Activated naive CD8-positive, alpha-beta T cell treated with anti-CD3 and anti-CD28 coated beads, Interleukin-2, amount 50 U/mL, for 16 hours (primary cell): Measurements from ENCODE around the gene ZNF827.
"Not testable (repeated sequence)": the region's sequence is repeated elsewhere in the genome, so short reads cannot be mapped to it uniquely, and the experiment has no call there.

Source experiments
- DNase-seq: peaks from one replicate; pipeline ENCODE4 v3.0.0-alpha.2; 2020; ENCODE audit warnings: low read depth, low spot score

The ZNF827 gene

GRCh38 chr4:145863191-145863590, 75.4 kb downstream of the ZNF827 start:
- DNase-seq: no peak

- DNase-seq: no peak
These were observed 77.0 kb downstream of the ZNF827 start for GRCh38 chr4:145861336-145862318.

GRCh38 chr4:145860897-145861296, 77.7 kb downstream of the ZNF827 start:
- DNase-seq: no peak

GRCh38 chr4:145860446-145860845, 78.2 kb downstream of the ZNF827 start:
- no peak for DNase-seq

GRCh38 chr4:145859926-145860325, 78.7 kb downstream of the ZNF827 start:
- DNase-seq: no peak

GRCh38 chr4:145859426-145859825, 79.2 kb downstream of the ZNF827 start:
- no peak for DNase-seq

- DNase-seq: no peak
These were observed 86.3 kb downstream of the ZNF827 start for GRCh38 chr4:145852256-145852839.

GRCh38 chr4:145851511-145852201, 87.0 kb downstream of the ZNF827 start:
- no peak for DNase-seq

GRCh38 chr4:145847764-145848163, 90.9 kb downstream of the ZNF827 start:
- DNase-seq: no peak

- DNase-seq: no peak
These were observed 93.5 kb downstream of the ZNF827 start for GRCh38 chr4:145845118-145845517.

- DNase-seq: no peak
These were observed 95.0 kb downstream of the ZNF827 start for GRCh38 chr4:145843639-145844038.

GRCh38 chr4:145843148-145843547, 95.5 kb downstream of the ZNF827 start:
- no peak for DNase-seq

GRCh38 chr4:145842224-145842887, 96.3 kb downstream of the ZNF827 start:
- no peak for DNase-seq

GRCh38 chr4:145840801-145841200, 97.8 kb downstream of the ZNF827 start:
- DNase-seq: no peak

- DNase-seq: no peak
These were observed 98.4 kb downstream of the ZNF827 start for GRCh38 chr4:145840162-145840768.

GRCh38 chr4:145839151-145839550, 99.5 kb downstream of the ZNF827 start:
- DNase-seq: no peak

GRCh38 chr4:145832384-145832783, 106.2 kb downstream of the ZNF827 start:
- not testable (repeated sequence) for DNase-seq

- no peak for DNase-seq
These were observed 107.9 kb downstream of the ZNF827 start for GRCh38 chr4:145830699-145831098.

GRCh38 chr4:145829629-145830395, 108.8 kb downstream of the ZNF827 start:
- DNase-seq: no peak

- DNase-seq: no peak
These were observed 109.7 kb downstream of the ZNF827 start for GRCh38 chr4:145828802-145829485.
